ENCODE results near the gene PARD6A. TPM values are rescaled to one million over a fixed set of nuclear protein-coding genes. Genes with fewer than 3 reads are reported as not detected.
A peak's percentile ranks its signal among the peaks of the same experiment; 100 is the strongest.

Gene PARD6A
- total and polyA plus RNA-seq, 2 of the 13 experiments (the other 11 are each of a cell fraction or from before 2014, with no cell fraction given): 3.5 to 4.3 TPM

GRCh38 chr16:67652578-67653127, 8.1 kb upstream of the PARD6A start (continued):
- TF ChIP-seq ZNF280D (CRISPR knock-in tag; IDR thresholded peaks at IDR 0.05) (no peak), TGIF2 (CRISPR knock-in tag; IDR thresholded peaks at IDR 0.05) (peak; percentile 54; the same call in 1 of the 2 replicates), REST (IDR thresholded peaks at IDR 0.05; ENCODE audit: borderline replicate concordance in 1 of 2, low read depth in 1 of 2, low read length in 2 of 2) (peak; percentile 81 to 92), ZNF703 (CRISPR knock-in tag; IDR thresholded peaks at IDR 0.05; ENCODE audit: borderline replicate concordance) (no peak), SMARCC2 (IDR thresholded peaks at IDR 0.05) (no peak), ZNF749 (CRISPR knock-in tag; IDR thresholded peaks at IDR 0.05; ENCODE audit: borderline replicate concordance) (peak; percentile 88), ZNF816 (CRISPR knock-in tag; IDR thresholded peaks at IDR 0.05; ENCODE audit: borderline replicate concordance) (no peak), ZKSCAN5 (CRISPR knock-in tag; IDR thresholded peaks at IDR 0.05) (no peak), ZNF446 (CRISPR knock-in tag; IDR thresholded peaks at IDR 0.05) (peak; percentile 93), PITX1 (CRISPR knock-in tag; IDR thresholded peaks at IDR 0.05) (no peak), ZNF678 (CRISPR knock-in tag; IDR thresholded peaks at IDR 0.05) (no peak), NR2F6 (IDR thresholded peaks at IDR 0.05) (no peak), NR2F6 (CRISPR knock-in tag; IDR thresholded peaks at IDR 0.05) (no peak), ZC3H4 (CRISPR knock-in tag; IDR thresholded peaks at IDR 0.05; ENCODE audit: borderline replicate concordance) (no peak), ARID2 (CRISPR knock-in tag; IDR thresholded peaks at IDR 0.05; ENCODE audit: borderline replicate concordance) (no peak), ZNF615 (CRISPR knock-in tag; IDR thresholded peaks at IDR 0.05; ENCODE audit: borderline replicate concordance) (no peak), ZEB1 (IDR thresholded peaks at IDR 0.05; ENCODE audit: insufficient replicate concordance, low read depth) (no peak), GABPB1 (CRISPR knock-in tag; IDR thresholded peaks at IDR 0.05) (no peak; the same call in 1 of the 2 replicates), TRAFD1 (CRISPR knock-in tag; IDR thresholded peaks at IDR 0.05; ENCODE audit: borderline replicate concordance) (no peak)
- TF ChIP-seq, protein P1, sequence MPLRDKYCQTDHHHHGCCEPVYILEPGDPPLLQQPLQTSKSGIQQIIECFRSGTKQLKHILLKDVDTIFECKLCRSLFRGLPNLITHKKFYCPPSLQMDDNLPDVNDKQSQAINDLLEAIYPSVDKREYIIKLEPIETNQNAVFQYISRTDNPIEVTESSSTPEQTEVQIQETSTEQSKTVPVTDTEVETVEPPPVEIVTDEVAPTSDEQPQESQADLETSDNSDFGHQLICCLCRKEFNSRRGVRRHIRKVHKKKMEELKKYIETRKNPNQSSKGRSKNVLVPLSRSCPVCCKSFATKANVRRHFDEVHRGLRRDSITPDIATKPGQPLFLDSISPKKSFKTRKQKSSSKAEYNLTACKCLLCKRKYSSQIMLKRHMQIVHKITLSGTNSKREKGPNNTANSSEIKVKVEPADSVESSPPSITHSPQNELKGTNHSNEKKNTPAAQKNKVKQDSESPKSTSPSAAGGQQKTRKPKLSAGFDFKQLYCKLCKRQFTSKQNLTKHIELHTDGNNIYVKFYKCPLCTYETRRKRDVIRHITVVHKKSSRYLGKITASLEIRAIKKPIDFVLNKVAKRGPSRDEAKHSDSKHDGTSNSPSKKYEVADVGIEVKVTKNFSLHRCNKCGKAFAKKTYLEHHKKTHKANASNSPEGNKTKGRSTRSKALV (CRISPR knock-in tag; IDR thresholded peaks at IDR 0.05): no peak

All from HepG2 (cell line).